ENCODE data around the gene VWCE. TPM values are rescaled to one million over a fixed set of nuclear protein-coding genes. Genes with fewer than 3 reads are reported as not detected.

Gene VWCE
- total RNA-seq, 1 experiment from 2014 or later, result 2.5 TPM

DNA sequence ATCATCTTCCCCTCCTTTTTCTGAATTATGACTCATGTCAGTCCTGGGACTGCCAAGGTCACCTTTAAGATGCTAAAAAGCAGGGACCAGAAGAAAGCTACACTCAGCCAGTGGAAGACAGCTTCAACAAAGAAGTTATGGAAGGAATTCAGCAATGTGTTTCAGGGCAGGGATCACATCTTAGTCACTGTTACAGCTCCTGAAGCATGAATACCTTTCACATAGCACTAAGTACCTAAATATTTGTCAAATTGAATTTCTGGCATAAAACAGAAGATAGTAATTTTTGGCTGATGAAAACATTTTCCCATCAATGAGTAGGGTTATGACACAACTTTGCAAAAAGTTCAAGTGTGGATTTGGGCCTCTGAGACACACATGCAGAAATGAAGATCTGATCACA is 32.6 kb upstream of the VWCE start (continued):
- no peak for TF ChIP-seq EGR1 (IDR thresholded peaks at IDR 0.05; ENCODE audit: low read depth)
- no peak for TF ChIP-seq YY1 (IDR thresholded peaks at IDR 0.05; ENCODE audit: extremely low read depth, insufficient replicate concordance, low read depth, low read length)
- no peak for TF ChIP-seq CBX3 (IDR thresholded peaks at IDR 0.05; ENCODE audit: low read depth)
- no peak for TF ChIP-seq RAD21 (IDR thresholded peaks at IDR 0.05; ENCODE audit: low read depth)
- no peak for TF ChIP-seq POLR2AphosphoS5 (IDR thresholded peaks at IDR 0.05; ENCODE audit: low read depth, low read length)
- TF ChIP-seq POLR2A (IDR thresholded peaks at IDR 0.05; ENCODE audit: borderline replicate concordance, extremely low read depth, insufficient read depth, insufficient read length), result no peak
- TF ChIP-seq TCF7L2 (IDR thresholded peaks at IDR 0.05; ENCODE audit: borderline replicate concordance, extremely low read depth, insufficient read depth, insufficient read length), result no peak
- no peak for TF ChIP-seq SIN3A (IDR thresholded peaks at IDR 0.05; ENCODE audit: low read depth)
- TF ChIP-seq ZNF274 (IDR thresholded peaks at IDR 0.05; ENCODE audit: low read depth, low read length), result no peak

DNA sequence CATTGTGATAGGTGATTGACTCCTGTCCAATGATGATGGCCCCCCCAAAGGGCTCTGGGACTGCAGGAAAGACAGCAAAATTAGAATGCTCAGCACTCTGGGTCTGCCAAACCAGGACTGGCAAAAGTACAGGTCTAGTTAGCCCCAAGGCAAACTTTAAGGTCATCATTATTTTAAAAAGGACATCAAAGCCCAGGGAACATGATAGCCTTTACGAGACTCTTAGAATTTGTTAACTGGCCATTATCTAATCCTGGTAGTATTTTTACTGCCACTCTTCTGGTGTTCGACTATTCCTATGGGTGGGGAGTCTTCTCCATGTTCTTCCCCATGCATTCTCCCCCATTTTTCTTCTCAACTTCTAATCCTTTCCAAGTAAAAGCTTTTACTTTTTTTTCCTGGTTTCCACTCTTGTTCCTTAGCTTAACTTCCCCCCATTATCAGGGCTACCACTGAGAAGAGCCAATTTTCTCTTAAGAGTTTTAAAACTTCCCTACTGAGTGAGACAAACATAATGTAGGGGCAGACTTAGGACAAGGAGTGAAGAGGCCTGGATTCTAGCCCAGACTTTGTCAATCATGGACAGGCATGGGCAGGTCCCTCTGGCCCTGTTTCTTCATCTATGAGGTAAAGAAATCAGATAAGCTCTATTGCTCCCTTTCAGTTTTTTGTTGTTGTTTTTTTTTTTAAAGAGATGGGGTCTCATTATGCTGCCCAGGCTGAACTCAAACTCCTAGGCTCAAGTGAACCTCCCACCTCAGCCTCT is 30.7 kb upstream of the VWCE start:
- intact Hi-C loops (cut with micrococcal nuclease), result no loop called here
- no peaks in the 10 kb centered on the region; the same call in 1 of the 2 replicates for H4K20me1 ChIP-seq (ENCODE audit: insufficient read depth)

More for the DNA sequence above, 30.7 kb upstream of the VWCE start:
- Histone ChIP-seq H3K9ac (ENCODE audit: low read length) (no peak overlapping the region), H3K4me3 (replicated peaks in 1 of 2; ENCODE audit: low read depth in 1 of 2, low read length in 2 of 2) (no peak overlapping the region), H3K4me1 (ENCODE audit: control insufficient read depth in 1 of 2, insufficient read depth in 2 of 2, low read length in 2 of 2) (peaks cover 0 to under 1% of the 10 kb centered on the region in 2 experiments; a peak in 1 of 4 replicates), H3K4me2 (ENCODE audit: low read length) (no peak overlapping the region), H3K27me3 (ENCODE audit: insufficient read depth, low read length) (no peaks in the 10 kb centered on the region), H3K27ac (ENCODE audit: low read depth, low read length) (no peak overlapping the region), H3K79me2 (ENCODE audit: insufficient read depth, low read length) (peaks cover 58% of the 10 kb centered on the region), H3K36me3 (ENCODE audit: control insufficient read depth in 1 of 2, insufficient read depth in 2 of 2, low read length in 2 of 2) (peaks cover 63 to 71% of the 10 kb centered on the region in 2 experiments), H3K9me2 (ENCODE audit: insufficient read depth) (no peaks in the 10 kb centered on the region), H2AFZ (ENCODE audit: low read depth, low read length, poor library complexity, severe bottlenecking) (no peak overlapping the region), H3K9me3 (ENCODE audit: control insufficient read depth in 1 of 2, insufficient read depth in 1 of 2, low read depth in 1 of 2, low read length in 2 of 2) (no peaks in the 10 kb centered on the region)
- BruUV-seq (replicated peaks), result no TSS peak
- ChIA-PET RAD21 (ENCODE audit: low non-redundant PET in 1 of 2, low total read pairs in 2 of 2, uncharacterized antibody in 2 of 2, unreplicated experiment in 2 of 2) (no interaction called here), CTCF (no interaction called here), POLR2A (no interaction called here)
- DNase-seq (ENCODE audit: low read depth, low spot score) (no peak), ATAC-seq (no peak)
- TF ChIP-seq ZNF274 (IDR thresholded peaks at IDR 0.05; ENCODE audit: low read depth, low read length), result no peak
- TF ChIP-seq CBX3 (IDR thresholded peaks at IDR 0.05; ENCODE audit: low read depth), result no peak
- TF ChIP-seq, protein P1, sequence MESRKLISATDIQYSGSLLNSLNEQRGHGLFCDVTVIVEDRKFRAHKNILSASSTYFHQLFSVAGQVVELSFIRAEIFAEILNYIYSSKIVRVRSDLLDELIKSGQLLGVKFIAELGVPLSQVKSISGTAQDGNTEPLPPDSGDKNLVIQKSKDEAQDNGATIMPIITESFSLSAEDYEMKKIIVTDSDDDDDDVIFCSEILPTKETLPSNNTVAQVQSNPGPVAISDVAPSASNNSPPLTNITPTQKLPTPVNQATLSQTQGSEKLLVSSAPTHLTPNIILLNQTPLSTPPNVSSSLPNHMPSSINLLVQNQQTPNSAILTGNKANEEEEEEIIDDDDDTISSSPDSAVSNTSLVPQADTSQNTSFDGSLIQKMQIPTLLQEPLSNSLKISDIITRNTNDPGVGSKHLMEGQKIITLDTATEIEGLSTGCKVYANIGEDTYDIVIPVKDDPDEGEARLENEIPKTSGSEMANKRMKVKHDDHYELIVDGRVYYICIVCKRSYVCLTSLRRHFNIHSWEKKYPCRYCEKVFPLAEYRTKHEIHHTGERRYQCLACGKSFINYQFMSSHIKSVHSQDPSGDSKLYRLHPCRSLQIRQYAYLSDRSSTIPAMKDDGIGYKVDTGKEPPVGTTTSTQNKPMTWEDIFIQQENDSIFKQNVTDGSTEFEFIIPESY (IDR thresholded peaks at IDR 0.05; ENCODE audit: extremely low read depth, insufficient replicate concordance, low read length), result no peak
- no peak for TF ChIP-seq CEBPB (IDR thresholded peaks at IDR 0.05; ENCODE audit: low read depth)
- TF ChIP-seq JUND (IDR thresholded peaks at IDR 0.05), result no peak
